DMS153 treated with DMSO at 0.1 percent for 48 hours (cell line): ENCODE results near the gene ICE2.

Source experiments
- DNase-seq: peaks from one replicate; lab custom pipeline; 2025; ENCODE audit not compliant: unreplicated experiment; lab: John Stamatoyannopoulos, UW

The ICE2 gene

GRCh38 chr15:60494108-60494507 is 15.2 kb upstream of the ICE2 start:
- DNase-seq = no peak

GRCh38 chr15:60493166-60493565 is 14.2 kb upstream of the ICE2 start:
- DNase-seq = no peak

- no peak for DNase-seq
These were observed 7.8 kb upstream of the ICE2 start for GRCh38 chr15:60486742-60487141.

GRCh38 chr15:60485365-60486055 is 6.6 kb upstream of the ICE2 start:
- no peak for DNase-seq

- DNase-seq = no peak
These were observed 4.1 kb upstream of the ICE2 start for GRCh38 chr15:60483042-60483441.

GRCh38 chr15:60480888-60481287 is 1.9 kb upstream of the ICE2 start:
- no peak for DNase-seq

GRCh38 chr15:60480149-60480548 is 1.2 kb upstream of the ICE2 start:
- no peak for DNase-seq

- no peak for DNase-seq
These were observed 594 bp upstream of the ICE2 start for GRCh38 chr15:60479361-60480110.

GRCh38 chr15:60477916-60478565 is 901 bp downstream of the ICE2 start:
- DNase-seq = no peak

GRCh38 chr15:60477164-60477563 is 1.8 kb downstream of the ICE2 start:
- DNase-seq = no peak

GRCh38 chr15:60476713-60477112 is 2.2 kb downstream of the ICE2 start:
- no peak for DNase-seq

GRCh38 chr15:60473135-60473534 is 5.8 kb downstream of the ICE2 start:
- DNase-seq = no peak

- DNase-seq = no peak
These were observed 7.6 kb downstream of the ICE2 start for GRCh38 chr15:60471314-60471713.

GRCh38 chr15:60469893-60470641 is 8.9 kb downstream of the ICE2 start:
- DNase-seq = no peak

GRCh38 chr15:60464836-60465630 is 13.9 kb downstream of the ICE2 start:
- no peak for DNase-seq

- no peak for DNase-seq
These were observed 16.9 kb downstream of the ICE2 start for GRCh38 chr15:60462027-60462426.

- no peak for DNase-seq
These were observed 18.0 kb downstream of the ICE2 start for GRCh38 chr15:60460931-60461330.

GRCh38 chr15:60458721-60459120 is 20.2 kb downstream of the ICE2 start:
- no peak for DNase-seq

- no peak for DNase-seq
These were observed 21.0 kb downstream of the ICE2 start for GRCh38 chr15:60457985-60458384.

GRCh38 chr15:60454824-60455223 is 24.1 kb downstream of the ICE2 start:
- no peak for DNase-seq
